Stimulated activated CD4-positive, alpha-beta T cell treated with anti-CD3 and anti-CD28 coated beads, Interleukin-2, amount 100 ng/mL, for 48 hours (primary cell): ENCODE results near the gene BRD1.
"Not testable (repeated sequence)": the region's sequence is repeated elsewhere in the genome, so short reads cannot be mapped to it uniquely, and the experiment has no call there.

Experiments used
- DNase-seq, 2 donors: peaks; one replicate each; pipeline ENCODE4 v3.0.0-alpha.2; 2020

The BRD1 gene

GRCh38 chr22:49781886-49782285 lies 45.8 kb downstream of the BRD1 start:
- DNase-seq, result not testable (repeated sequence)

GRCh38 chr22:49781289-49781782 lies 46.3 kb downstream of the BRD1 start:
- no peak for DNase-seq

- no peak for DNase-seq
Measured at GRCh38 chr22:49780698-49781288, 46.9 kb downstream of the BRD1 start.

- no peak for DNase-seq
Measured at GRCh38 chr22:49779853-49780697, 47.6 kb downstream of the BRD1 start.

- DNase-seq, result no peak
Measured at GRCh38 chr22:49779211-49779610, 48.5 kb downstream of the BRD1 start.

GRCh38 chr22:49777569-49778249 lies 50.0 kb downstream of the BRD1 start:
- DNase-seq, result no peak

GRCh38 chr22:49776891-49777290 lies 50.8 kb downstream of the BRD1 start:
- DNase-seq, result no peak

- DNase-seq, result no peak
Measured at GRCh38 chr22:49775867-49776511, 51.7 kb downstream of the BRD1 start.

- no peak for DNase-seq
Measured at GRCh38 chr22:49775191-49775866, 52.3 kb downstream of the BRD1 start.

- DNase-seq, result no peak
Measured at GRCh38 chr22:49774499-49775151, 53.0 kb downstream of the BRD1 start.

- no peak for DNase-seq
Measured at GRCh38 chr22:49774046-49774445, 53.6 kb downstream of the BRD1 start.

- no peak for DNase-seq
Measured at GRCh38 chr22:49773531-49773930, 54.1 kb downstream of the BRD1 start.

GRCh38 chr22:49772692-49773091 lies 55.0 kb downstream of the BRD1 start:
- DNase-seq, result no peak

GRCh38 chr22:49771266-49772065 lies 56.2 kb downstream of the BRD1 start:
- no peak for DNase-seq

- DNase-seq, result no peak
Measured at GRCh38 chr22:49770547-49771265, 57.0 kb downstream of the BRD1 start.

- no peak for DNase-seq
Measured at GRCh38 chr22:49769691-49770546, 57.8 kb downstream of the BRD1 start.

- DNase-seq, result no peak
Measured at GRCh38 chr22:49768951-49769690, 58.6 kb downstream of the BRD1 start.

GRCh38 chr22:49768077-49768910 lies 59.4 kb downstream of the BRD1 start:
- no peak for DNase-seq
